Esophagus squamous epithelium (tissue), 4 donors: ENCODE data around the gene SHKBP1.

ENCODE experiments used
- POLR2A ChIP-seq, 4 donors: fragments of 450-650 bp; IDR thresholded peaks; one replicate each; pipeline ENCODE4 v1.6.1; 2017; ENCODE audit warnings: antibody characterized with exemption in 4 of 4, mild to moderate bottlenecking in 4 of 4, moderate library complexity in 3 of 4
- TF ChIP-seq, protein P1 (sequence below), 6 experiments: fragments of 450-650 bp in 4 of 6; fragments of 200-600 bp in 2 of 6; sonication (generic) in 2 of 6; IDR thresholded peaks; one replicate each; pipeline ENCODE4 v1.5.1; 2016 to 2019; ENCODE audit warnings: antibody characterized with exemption in 6 of 6, mild to moderate bottlenecking in 4 of 6, moderate library complexity in 4 of 6

- TF ChIP-seq, protein P1, sequence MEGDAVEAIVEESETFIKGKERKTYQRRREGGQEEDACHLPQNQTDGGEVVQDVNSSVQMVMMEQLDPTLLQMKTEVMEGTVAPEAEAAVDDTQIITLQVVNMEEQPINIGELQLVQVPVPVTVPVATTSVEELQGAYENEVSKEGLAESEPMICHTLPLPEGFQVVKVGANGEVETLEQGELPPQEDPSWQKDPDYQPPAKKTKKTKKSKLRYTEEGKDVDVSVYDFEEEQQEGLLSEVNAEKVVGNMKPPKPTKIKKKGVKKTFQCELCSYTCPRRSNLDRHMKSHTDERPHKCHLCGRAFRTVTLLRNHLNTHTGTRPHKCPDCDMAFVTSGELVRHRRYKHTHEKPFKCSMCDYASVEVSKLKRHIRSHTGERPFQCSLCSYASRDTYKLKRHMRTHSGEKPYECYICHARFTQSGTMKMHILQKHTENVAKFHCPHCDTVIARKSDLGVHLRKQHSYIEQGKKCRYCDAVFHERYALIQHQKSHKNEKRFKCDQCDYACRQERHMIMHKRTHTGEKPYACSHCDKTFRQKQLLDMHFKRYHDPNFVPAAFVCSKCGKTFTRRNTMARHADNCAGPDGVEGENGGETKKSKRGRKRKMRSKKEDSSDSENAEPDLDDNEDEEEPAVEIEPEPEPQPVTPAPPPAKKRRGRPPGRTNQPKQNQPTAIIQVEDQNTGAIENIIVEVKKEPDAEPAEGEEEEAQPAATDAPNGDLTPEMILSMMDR (IDR thresholded peaks at IDR 0.05) = no peak
- no peak for TF ChIP-seq POLR2A (IDR thresholded peaks at IDR 0.05)
Measured at GRCh38 chr19:40582467-40582866, 5.8 kb downstream of the SHKBP1 start.
